ENCODE results near the gene FOXN3.
"Not testable (repeated sequence)": the region's sequence is repeated elsewhere in the genome, so short reads cannot be mapped to it uniquely, and the experiment has no call there.

The FOXN3 gene

DNA sequence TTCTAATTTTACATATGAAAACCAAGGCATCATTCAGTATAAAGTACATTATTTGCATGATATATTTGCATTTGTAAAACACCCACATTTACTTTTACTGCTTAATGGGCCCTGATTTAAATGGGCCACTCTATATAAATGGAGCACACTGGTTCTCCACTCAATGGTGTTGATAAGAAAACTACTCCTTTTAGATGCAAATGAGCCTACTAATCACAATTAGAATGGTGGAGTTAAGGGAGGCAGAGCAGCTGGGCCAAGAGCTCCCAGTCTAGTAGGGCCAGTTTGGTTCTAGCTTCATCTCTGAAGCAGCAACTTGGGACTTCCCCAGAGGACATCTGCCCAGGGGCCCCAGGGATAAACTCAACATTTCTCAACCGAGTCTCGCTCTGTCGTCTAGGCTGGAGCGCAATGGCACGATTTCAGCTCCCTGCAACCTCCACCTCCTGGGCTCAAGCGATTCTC, 120.7 kb downstream of the FOXN3 start:
- Histone ChIP-seq H3K27ac (no peak overlapping the region), H3K4me3 (ENCODE audit: low read depth, low read length) (no peak overlapping the region), H3K36me3 (replicated peaks) (no peaks in the 10 kb centered on the region), H3K27me3 (replicated peaks) (no peaks in the 10 kb centered on the region)
- TF ChIP-seq, protein P1, sequence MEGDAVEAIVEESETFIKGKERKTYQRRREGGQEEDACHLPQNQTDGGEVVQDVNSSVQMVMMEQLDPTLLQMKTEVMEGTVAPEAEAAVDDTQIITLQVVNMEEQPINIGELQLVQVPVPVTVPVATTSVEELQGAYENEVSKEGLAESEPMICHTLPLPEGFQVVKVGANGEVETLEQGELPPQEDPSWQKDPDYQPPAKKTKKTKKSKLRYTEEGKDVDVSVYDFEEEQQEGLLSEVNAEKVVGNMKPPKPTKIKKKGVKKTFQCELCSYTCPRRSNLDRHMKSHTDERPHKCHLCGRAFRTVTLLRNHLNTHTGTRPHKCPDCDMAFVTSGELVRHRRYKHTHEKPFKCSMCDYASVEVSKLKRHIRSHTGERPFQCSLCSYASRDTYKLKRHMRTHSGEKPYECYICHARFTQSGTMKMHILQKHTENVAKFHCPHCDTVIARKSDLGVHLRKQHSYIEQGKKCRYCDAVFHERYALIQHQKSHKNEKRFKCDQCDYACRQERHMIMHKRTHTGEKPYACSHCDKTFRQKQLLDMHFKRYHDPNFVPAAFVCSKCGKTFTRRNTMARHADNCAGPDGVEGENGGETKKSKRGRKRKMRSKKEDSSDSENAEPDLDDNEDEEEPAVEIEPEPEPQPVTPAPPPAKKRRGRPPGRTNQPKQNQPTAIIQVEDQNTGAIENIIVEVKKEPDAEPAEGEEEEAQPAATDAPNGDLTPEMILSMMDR (IDR thresholded peaks at IDR 0.05; ENCODE audit: low read depth, low read length, missing control alignments) = no peak
- in situ Hi-C loops (cut with HindIII; ENCODE audit: low pct_ligation_motif_present, low sequenced_read_pairs) = no loop called here
- DNase-seq = no peak

DNA sequence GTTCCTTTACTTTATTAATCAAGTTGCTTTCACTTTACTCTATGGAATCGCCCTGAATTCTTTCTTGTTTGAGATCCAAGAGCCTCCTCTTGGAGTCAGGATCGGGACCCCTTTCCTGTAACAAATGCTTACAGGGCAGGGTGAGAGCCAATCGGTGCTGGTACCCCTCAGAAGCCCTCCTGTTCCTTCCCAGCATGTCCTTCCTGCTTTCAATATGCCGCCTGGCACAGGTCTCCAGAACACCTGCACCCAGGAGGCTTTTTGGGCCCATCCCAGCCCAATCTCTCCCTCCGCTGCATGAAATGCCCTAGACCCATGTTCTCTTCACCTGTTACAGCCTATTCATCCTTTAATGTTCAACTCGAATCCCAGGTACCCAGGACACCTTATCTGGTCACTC, 122.2 kb downstream of the FOXN3 start:
- H3K27ac ChIP-seq = no peak overlapping the region
- H3K27me3 ChIP-seq (replicated peaks) = no peaks in the 10 kb centered on the region
- no peaks in the 10 kb centered on the region for H3K36me3 ChIP-seq (replicated peaks)
- in situ Hi-C loops (cut with HindIII; ENCODE audit: low pct_ligation_motif_present, low sequenced_read_pairs) = no loop called here
- H3K4me3 ChIP-seq (ENCODE audit: low read depth, low read length) = no peak overlapping the region
- TF ChIP-seq, protein P1 (IDR thresholded peaks at IDR 0.05; ENCODE audit: low read depth, low read length, missing control alignments) = no peak
- DNase-seq = no peak

DNA sequence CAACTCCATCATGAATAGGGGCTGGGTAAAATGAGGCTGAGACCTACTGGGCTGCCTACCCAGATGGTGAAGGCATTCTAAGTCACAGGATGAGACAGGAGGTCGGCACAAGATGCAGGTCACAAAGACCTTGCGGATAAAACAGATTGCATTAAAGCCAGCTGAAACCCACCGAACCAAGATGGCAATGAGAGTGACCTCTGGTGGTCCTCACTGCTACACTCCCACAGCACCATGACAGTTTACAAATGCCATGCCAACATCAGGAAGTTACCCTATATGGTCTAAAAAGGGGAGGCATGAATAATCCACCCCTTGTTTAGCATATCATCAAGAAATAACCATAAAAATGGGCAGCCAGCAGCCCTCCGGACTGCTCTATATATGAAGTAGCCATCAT, 122.6 kb downstream of the FOXN3 start:
- DNase-seq; H3K27me3 ChIP-seq (replicated peaks); H3K27ac ChIP-seq; H3K36me3 ChIP-seq (replicated peaks); in situ Hi-C loops (cut with HindIII; ENCODE audit: low pct_ligation_motif_present, low sequenced_read_pairs); H3K4me3 ChIP-seq (ENCODE audit: low read depth, low read length): not testable (repeated sequence)

DNA sequence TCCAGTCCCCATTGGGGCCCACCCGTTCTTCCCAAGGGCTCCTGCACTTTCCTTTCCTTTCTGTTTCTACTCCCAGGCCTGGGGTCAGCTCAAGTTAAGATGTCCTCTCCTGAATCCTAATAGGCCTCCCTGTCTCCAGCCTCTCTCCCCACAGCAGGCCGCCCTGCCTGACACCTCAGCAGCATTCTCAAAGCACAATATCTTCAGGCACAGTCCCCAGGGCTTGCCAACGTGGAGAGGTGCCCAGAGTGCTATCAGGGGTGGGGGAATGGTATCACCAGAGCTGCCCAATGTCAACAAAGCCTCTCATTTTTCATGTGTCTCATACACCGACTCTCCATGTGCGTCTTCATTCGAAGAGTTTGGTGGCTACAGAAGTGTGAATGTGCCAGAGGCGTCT, 123.0 kb downstream of the FOXN3 start:
- Histone ChIP-seq H3K4me3 (ENCODE audit: low read depth, low read length) (no peak overlapping the region), H3K36me3 (replicated peaks) (no peaks in the 10 kb centered on the region), H3K27me3 (replicated peaks) (no peaks in the 10 kb centered on the region), H3K27ac (no peak overlapping the region)
- TF ChIP-seq, protein P1 (IDR thresholded peaks at IDR 0.05; ENCODE audit: low read depth, low read length, missing control alignments) = no peak
- DNase-seq = no peak
- in situ Hi-C loops (cut with HindIII; ENCODE audit: low pct_ligation_motif_present, low sequenced_read_pairs) = no loop called here

DNA sequence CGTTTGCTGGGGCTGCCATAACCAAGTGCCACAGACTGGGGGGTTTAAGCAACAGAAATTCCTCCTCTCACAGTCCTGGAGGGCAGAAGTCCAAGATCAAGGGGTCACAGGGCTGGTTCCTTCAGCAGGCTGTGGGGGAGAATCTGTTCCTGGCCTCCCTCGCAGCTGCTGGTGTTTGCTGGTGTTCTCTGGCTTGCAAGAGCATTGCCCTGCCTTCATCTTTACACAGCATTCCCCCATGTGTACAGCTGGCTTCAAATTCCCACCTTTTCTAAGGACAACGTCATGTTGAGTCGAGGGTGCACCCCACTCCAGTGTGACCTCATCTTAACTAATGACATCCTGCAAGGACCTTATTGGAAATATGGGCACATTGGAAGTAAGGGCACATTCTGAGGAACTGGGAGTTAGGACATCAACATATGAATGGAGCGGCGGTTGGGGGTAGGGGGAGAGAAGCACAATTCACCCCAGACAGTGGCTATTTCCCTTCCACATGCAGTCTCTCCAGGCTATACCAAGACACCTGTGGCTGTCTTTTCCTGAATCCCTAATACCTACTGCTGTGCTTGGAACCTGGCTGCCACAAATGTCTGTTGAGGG, 123.6 kb downstream of the FOXN3 start:
- H3K27ac ChIP-seq = no peak overlapping the region
- H3K27me3 ChIP-seq (replicated peaks) = no peaks in the 10 kb centered on the region
- in situ Hi-C loops (cut with HindIII; ENCODE audit: low pct_ligation_motif_present, low sequenced_read_pairs) = no loop called here
- H3K36me3 ChIP-seq (replicated peaks) = no peaks in the 10 kb centered on the region
- TF ChIP-seq, protein P1 (IDR thresholded peaks at IDR 0.05; ENCODE audit: low read depth, low read length, missing control alignments) = no peak
- no peak overlapping the region for H3K4me3 ChIP-seq (ENCODE audit: low read depth, low read length)
- no peak for DNase-seq

DNA sequence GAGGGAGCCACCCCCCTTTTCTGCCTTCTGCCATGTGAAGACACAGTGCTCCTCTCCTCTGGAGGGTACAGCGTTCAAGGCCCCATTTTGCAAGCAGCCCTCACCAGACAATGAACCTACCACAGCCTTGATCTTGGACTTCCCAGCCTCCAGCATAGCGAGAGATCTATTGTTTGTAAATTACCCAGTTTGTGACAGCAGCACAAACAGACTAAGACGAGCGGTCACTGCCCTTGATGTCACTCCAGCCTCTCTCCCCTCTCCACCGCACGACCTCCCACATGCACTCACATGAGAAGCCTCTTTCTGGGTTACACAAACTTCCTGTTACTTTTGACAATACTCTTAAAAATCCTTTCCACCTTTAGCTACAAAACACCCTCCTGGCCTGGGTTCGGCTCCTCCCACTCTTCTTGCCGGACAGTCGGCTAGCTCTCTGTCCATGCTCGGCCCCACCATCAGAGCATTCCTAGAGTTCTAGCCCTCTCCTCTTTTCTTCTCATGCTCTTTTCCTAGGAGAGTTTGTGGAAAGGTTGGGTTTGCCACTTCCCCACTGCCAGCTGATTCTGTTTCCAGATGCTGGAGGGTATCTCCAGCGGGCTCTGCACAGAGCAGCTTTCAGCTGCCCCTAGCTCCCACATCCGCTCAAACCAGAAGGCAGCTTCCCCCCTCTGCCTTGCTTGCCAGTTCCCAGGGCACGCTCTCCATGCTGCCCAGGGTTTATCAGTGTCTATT, 124.3 kb downstream of the FOXN3 start:
- no peak overlapping the region for H3K4me3 ChIP-seq (ENCODE audit: low read depth, low read length)
- no peak for DNase-seq
- H3K27me3 ChIP-seq (replicated peaks) = no peaks in the 10 kb centered on the region
- H3K27ac ChIP-seq = no peak overlapping the region
- H3K36me3 ChIP-seq (replicated peaks) = no peaks in the 10 kb centered on the region
- TF ChIP-seq, protein P1 (IDR thresholded peaks at IDR 0.05; ENCODE audit: low read depth, low read length, missing control alignments) = no peak
- in situ Hi-C loops (cut with HindIII; ENCODE audit: low pct_ligation_motif_present, low sequenced_read_pairs) = no loop called here
